Measurements from ENCODE around the gene USP47. TPM values are rescaled to one million over a fixed set of nuclear protein-coding genes. Genes with fewer than 3 reads are reported as not detected.

The USP47 gene
- total RNA-seq, 4 donors from 2014 or later = 85.2 to 154 (median 94.5) TPM

DNA sequence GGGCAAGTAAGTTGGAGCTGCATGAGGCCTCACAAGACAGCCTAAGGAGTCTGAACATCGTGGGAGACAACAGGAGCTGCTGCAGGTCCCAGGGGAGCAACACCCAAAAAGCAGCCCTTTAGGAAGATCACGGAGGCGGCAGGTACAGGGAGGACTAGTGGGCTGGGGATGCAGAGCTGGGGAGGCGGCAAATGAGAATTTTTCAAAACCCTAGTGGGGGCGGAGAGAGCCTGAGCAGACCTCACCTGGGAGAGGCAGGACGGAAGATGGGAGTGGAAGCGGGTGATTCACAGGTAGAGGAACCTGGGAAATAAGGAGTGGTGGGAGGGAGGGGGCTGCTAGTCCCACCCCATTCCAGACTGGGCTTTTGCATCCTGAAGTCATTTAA is 124.6 kb downstream of the USP47 start:
- 93 to 96% methylated on average over 7 of the region's 7 CpGs for WGBS, 2 donors
- intact Hi-C loops (cut with DNase I) = no loop called here
- no peak for TF ChIP-seq POLR2A (IDR thresholded peaks at IDR 0.05)
- TF ChIP-seq, protein P1, sequence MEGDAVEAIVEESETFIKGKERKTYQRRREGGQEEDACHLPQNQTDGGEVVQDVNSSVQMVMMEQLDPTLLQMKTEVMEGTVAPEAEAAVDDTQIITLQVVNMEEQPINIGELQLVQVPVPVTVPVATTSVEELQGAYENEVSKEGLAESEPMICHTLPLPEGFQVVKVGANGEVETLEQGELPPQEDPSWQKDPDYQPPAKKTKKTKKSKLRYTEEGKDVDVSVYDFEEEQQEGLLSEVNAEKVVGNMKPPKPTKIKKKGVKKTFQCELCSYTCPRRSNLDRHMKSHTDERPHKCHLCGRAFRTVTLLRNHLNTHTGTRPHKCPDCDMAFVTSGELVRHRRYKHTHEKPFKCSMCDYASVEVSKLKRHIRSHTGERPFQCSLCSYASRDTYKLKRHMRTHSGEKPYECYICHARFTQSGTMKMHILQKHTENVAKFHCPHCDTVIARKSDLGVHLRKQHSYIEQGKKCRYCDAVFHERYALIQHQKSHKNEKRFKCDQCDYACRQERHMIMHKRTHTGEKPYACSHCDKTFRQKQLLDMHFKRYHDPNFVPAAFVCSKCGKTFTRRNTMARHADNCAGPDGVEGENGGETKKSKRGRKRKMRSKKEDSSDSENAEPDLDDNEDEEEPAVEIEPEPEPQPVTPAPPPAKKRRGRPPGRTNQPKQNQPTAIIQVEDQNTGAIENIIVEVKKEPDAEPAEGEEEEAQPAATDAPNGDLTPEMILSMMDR (IDR thresholded peaks at IDR 0.05) = no peak
- Histone ChIP-seq H3K4me3 (replicated peaks in 1 of 3) (no peak overlapping the region), H3K9me3 (no peaks in the 10 kb centered on the region), H3K36me3 (no peaks in the 10 kb centered on the region), H3K27ac (no peak overlapping the region), H3K4me1 (peaks cover 0 to 3% of the 10 kb centered on the region in 2 donors), H3K27me3 (no peaks in the 10 kb centered on the region)
- DNase-seq = no peak

DNA sequence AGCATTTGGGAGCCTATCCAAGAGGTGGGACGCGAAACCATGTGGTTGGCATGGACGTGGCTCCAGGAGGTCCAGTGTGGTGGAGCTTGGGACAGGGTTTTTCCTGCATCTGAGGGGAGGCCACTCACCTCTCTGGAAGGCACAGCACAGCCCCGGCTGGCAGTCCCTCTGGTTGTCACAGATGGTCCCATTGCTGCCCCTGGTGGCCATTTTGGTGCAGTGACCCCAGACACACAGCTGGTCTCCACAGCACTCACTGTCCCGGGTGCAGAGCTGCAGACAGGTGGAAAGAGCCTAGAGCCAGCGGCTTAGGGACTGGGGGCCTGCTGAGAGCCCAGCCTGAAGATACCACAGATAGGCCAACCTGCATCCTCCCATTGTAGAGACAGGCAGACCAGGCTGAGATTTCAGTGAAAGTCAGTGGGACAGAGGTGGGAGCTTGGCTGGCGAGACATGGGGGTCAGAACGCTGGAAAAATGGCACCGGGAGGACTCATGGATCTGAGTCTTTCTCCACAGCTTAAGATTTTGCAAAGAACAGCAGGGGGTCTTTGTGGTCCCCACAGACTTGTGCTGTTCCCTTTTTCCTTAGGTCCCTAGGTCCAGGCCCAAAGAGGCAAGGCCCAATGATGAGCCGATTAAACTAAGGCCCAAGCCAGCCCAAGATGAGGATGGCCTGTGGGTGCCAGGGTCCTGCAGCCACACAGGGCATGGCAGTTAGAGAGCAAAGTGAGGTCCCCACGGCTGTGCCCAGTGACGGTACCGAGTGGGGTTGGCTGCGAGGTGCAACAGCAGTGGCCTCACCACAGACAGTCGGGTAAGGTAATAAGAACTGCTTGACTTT is 125.3 kb downstream of the USP47 start:
- H3K27ac ChIP-seq = no peak overlapping the region
- no peak overlapping the region for H3K4me3 ChIP-seq (replicated peaks in 1 of 3)
- no peaks in the 10 kb centered on the region for H3K9me3 ChIP-seq
- no peaks in the 10 kb centered on the region for H3K27me3 ChIP-seq
- intact Hi-C loops (cut with DNase I) = no loop called here
- peaks cover 0 to 3% of the 10 kb centered on the region in 2 donors for H3K4me1 ChIP-seq
- peak; percentile 72 to 77 for DNase-seq
- no peak for TF ChIP-seq POLR2A (IDR thresholded peaks at IDR 0.05)
- TF ChIP-seq, protein P1 (IDR thresholded peaks at IDR 0.05) = peak; percentile 41 to 83 (median 69)
- WGBS, 2 donors = 70 to 74% methylated on average over 14 to 15 of the region's 15 CpGs
- H3K36me3 ChIP-seq = no peaks in the 10 kb centered on the region

DNA sequence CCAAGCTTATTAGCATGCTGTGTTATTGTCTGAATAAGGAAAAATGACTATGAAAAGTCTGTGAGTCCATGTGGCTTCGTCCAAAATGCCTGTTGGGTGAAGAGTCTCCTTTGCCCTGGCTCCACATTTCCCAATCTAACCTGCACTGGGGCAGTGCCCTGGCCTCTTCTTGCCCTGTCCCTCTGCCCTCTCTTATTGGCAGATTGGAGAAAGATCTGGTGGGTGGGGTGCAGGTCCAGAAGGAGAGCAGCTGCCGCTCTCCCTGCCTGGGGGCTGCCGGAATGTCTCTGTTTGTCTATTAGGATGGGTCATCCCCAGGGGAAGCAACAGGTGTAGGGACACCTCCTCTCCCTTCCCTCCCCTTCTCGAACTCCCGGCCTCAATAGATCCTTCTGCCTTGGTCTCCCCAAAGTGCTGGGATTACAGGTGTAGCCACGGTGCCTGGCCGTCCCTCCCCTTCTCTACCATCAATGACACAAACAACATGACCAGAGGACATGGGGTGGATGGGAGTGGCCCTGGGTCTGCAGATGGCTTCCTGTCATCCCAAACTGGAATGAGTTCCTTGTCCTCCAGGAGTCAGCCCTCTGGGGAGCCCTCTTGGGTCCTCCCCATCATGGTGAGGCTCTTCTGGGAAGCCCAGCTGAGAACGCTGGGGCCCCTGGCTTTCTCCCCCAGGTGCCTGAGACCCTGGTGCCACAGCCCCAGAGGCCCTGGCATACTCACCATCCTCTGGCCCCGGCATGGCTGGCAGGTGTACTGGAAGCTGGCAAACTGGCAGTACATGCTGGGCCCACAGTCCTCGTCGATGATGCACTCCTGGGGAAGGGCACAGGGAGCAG is 126.1 kb downstream of the USP47 start:
- TF ChIP-seq POLR2A (IDR thresholded peaks at IDR 0.05) = no peak
- TF ChIP-seq, protein P1 (IDR thresholded peaks at IDR 0.05) = no peak
- 92% methylated on average over 11 of the region's 11 CpGs for WGBS, 2 donors
- Histone ChIP-seq H3K9me3 (no peaks in the 10 kb centered on the region), H3K36me3 (no peaks in the 10 kb centered on the region), H3K4me3 (replicated peaks in 1 of 3) (no peak overlapping the region), H3K27ac (no peak overlapping the region), H3K27me3 (no peaks in the 10 kb centered on the region), H3K4me1 (peaks cover 3 to 7% of the 10 kb centered on the region in 2 donors)
- intact Hi-C loops (cut with DNase I) = no loop called here
- DNase-seq = no peak

DNA sequence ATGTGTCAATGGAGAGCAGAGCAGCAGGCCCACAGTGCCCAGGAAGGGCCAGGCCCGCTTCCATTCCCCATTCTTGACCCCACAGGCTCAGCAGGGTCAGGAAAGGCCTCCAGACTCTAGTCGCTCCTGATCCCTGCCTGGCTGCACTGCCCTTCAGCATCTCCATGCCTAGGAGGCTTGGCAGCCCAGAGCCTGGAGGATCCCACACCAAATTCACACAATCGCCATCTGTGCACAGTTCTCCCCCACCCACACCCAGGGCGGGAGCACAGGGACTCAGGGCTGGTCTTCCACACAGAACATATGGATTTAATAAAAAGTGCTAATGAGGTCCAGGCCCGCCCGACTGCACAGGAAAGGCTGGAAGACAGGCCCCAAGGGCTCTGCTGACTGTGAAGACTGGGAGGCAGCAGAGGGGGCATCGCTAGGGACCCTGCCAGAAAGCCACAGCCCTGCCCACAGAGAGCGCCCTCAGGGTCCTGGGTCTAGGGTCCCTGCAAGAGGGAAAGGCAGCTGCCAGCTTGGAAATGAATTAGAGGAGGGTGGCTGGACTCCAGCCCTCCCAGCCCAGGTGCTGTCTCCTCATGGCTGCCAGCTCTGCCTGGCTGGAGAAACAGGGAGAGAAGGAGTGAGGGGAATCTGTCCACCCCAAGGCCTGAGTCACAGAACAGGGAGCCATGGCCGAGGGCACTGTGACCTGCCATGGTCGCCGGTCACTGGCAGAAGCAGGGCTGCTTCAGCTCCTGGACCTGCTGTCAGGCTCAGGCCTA is 126.9 kb downstream of the USP47 start:
- Histone ChIP-seq H3K27ac (no peak overlapping the region), H3K27me3 (no peaks in the 10 kb centered on the region), H3K4me3 (replicated peaks in 1 of 3) (no peak overlapping the region), H3K36me3 (no peaks in the 10 kb centered on the region), H3K4me1 (peaks cover 3 to 15% of the 10 kb centered on the region in 2 donors), H3K9me3 (no peaks in the 10 kb centered on the region)
- TF ChIP-seq, protein P1 (IDR thresholded peaks at IDR 0.05) = no peak
- TF ChIP-seq POLR2A (IDR thresholded peaks at IDR 0.05) = no peak
- intact Hi-C loops (cut with DNase I) = no loop called here
- 74 to 83% methylated on average over 10 to 11 of the region's 11 CpGs for WGBS, 2 donors
- no peak for DNase-seq

Measured in thyroid gland (tissue), 4 donors.